Muscle of arm (tissue), 12 donors: Measurements from ENCODE around the gene RXRA. TPM values are rescaled to one million over a fixed set of nuclear protein-coding genes. Genes with fewer than 3 reads are reported as not detected.

Experiments used
- DNase-seq: peaks from one replicate; pipeline ENCODE4 v3.0.0-alpha.2; 2013
- polyA plus RNA-seq, 12 donors: library from polyadenylated mRNA; unstranded; fragments of 120-200 nt; gene quantifications; one replicate each; pipeline ENCODE4 v1.2.1, GENCODE V29; 2013; ENCODE audit not compliant: insufficient read length in 12 of 12

Gene RXRA
- polyA plus RNA-seq, 12 donors = 23.7 to 75.2 (median 28.6) TPM; not detected in 1

DNA sequence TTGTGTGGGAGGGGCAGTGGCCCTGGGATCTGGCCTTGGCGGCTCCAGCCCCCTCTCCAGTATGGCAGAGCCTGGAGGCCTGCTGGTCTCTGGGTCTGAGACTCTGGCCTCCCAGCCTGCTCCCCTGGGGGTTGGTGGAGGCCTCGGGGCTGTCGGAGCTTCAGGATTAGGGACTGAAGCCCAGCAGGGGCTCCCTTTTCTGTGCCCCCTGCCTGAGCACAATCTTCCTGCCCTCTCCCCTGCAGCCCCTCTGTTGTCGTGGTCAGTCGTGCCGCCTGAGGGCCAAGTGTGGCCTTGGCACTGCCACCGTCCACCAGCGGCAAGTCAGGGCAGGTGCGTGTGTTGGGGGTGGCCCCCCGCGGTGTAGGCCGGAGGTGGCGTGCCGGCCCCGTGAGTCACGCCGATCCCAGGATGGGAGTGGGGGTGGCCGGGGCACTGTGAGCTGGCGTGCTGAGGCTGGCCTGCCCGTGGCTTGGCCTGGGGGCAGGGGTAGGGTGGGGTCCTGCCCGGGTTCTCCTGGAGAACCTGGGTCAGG lies 53.6 kb downstream of the RXRA start:
- no peak for DNase-seq

DNA sequence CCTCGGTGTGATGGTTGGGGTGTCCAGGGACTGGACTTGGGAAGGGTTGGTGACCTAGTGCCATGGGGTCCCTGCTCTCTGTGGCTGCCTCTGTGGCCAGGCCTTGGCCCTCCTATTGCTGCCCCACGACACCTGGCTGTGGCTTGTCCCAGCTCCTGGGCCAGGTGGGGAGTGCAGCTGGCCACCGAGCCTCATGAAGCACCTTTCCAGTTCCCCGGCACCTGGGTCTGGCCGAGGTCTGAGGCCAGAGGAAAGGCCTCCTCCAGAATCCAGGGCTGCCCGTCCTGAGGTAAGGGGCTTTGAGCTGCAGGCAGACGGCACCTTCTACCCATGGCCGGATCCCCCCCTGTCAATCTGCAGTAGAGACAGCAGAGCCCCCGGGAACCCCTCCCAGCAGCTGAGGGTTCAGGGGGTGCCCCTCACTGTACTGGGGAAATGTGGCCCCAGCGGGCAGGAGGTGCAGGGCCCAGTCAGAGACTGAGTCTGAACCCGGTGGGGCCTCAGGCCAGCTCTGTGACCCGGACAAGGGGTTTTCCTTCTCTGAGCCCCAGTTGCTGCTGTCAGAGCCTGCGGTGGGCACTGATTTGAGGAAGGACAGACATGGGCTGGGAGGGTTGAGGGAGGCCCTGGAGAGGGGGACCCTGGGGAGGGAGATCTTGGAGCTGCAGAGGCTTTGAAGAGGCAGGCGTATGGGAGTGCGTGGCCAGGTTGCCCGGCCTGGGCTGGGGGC lies 54.5 kb downstream of the RXRA start:
- no peak for DNase-seq

DNA sequence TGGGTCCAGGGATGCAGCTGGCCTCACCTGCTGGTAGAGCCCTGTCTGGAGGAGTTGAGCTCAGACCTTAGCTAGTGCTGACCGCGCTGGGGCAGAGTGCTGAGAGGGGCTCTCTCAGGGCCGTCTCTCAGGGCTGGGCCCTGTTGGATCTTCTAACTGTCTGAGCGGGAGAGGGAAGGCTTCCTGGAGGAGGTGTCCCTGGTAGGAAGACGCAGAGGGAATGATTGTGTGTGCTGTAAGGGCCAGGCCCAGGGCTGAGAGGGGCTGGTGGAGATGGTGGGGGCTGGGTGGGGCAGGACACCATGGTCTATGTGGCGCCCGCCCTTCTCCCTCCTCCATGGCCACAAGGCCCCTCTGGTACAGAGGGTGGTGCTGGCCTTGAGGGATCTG lies 55.0 kb downstream of the RXRA start:
- DNase-seq = no peak

DNA sequence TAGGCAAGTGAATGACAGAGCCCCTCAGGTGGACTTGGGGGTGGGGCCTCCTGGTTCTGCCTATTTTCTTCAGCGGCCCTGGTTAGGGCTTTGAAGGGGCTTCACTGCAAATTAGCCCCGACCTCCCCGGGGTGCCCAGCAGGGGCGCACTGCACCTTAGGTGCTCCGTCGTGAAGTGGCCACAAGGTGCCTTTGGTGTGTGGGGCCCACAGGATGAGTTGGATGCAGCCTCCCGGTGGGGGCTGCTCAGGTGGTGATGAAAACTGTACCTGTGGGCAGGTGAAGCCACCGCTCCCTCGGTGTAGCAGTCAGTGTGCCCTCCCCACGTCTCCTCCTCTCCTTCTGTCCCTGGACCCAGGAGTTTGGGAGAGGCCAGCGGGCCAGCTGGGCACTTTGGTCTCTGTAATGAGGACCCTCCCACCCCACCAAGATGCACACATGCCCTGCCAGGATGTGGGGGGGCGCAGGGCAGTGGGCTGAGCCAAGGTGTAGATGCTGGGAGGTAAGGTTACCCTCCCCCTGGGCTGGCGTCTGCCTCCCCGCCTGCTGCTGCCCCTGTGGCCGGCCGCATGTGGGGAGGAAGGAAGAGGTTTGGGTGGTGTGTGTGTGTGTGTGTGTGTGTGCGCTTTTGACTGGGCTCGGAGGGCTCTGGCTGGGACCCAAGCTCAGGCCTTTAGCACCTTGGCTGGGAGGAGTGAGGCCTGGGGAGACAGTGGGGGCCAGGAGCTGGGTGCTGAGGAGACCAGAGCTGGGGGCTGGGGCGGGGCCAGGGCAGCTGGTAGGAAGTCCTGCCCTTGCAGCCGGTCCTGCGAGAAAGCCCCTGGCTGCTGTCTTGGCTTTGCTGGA lies 55.6 kb downstream of the RXRA start:
- no peak for DNase-seq

DNA sequence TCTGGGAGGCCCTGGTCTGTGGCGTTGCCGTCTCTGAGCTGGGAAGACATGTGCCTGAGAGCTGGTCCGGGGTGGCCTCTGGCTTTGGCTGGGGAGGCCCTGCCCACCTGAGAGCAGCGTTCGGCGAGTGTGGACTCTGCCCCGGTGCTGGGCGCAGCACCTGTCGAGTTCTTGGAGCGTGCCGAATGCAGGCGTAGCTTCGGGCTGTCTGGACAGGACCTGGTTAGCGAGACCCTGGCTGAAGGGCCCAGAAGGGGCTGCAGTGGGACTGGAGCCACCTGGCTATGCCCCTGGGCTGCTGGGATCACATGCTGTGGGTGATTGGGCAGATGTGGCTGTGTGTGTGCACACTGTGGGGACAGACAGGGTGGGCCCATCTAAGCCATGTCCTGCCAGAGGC lies 56.5 kb downstream of the RXRA start:
- no peak for DNase-seq

DNA sequence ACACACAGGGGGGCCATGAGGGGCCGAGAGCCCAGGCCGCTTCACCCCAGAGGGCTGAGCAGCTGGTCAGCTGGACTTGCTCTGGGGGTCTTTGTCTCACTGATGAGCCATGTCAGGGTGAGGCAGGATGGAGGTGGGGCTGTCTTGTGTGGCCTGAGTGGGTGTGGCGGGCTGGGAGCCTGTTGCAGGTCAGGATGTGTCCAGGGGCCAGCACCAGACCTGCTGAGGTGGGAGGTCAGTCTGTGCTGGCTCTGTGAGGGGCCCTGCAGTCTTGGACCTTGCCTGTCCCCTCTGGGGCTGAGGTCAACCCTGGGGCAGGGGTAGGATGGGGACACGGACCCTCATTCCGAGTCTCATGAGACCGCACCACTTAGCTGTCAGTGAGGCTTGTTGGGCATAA lies 56.9 kb downstream of the RXRA start:
- no peak for DNase-seq

DNA sequence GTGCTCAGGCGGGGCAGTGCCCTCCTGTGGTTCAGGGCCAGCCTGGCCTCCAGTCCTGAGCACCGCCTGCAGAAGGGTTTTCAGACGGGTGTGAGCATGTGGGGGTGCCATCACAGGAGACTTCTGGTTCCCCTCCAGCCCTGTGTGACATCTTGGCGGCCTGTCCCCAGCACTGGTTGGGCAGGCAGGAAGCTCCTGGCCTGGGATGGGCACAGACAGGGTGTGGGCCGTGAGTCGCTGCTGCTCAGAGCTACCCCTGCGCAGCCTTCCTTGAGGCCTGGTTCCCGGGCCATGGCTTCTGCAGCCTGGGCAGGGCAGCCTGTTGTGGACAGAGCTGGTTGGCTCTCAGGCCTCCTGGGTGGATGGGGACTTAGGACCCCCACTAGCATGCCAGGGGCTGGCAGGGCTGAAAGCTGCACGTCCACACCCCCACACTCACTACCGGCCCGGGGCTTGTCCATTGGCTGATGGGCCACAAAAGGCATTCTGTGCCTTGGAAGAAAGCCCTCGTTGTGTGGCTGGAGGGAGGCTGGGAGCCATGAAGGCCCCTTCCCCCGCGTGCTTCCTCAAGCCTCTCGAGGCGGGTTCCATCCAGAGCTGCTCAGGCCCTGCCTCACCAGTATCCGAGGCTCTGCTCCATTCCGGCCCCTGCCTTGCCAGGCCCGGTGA lies 58.7 kb downstream of the RXRA start:
- DNase-seq = no peak

DNA sequence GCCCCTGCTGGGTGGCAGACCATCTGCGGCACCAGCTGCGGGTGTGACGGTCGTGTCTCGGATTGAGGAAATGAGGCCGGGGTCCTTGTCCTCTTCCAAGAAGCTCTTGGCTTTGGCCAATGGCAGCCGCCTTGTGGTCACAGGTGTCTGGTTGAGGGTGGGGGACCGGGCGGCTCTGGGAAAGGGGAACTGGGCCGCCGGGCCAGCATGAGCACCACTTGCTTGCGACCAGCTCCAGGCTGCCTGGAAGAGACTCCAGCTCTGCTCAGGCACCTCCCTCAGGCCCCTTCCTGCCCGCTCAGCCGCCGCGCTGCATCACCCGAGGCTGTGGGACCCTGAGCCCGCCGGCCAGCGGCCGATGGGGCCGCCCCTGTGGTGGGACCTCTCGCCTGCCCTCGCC lies 59.7 kb downstream of the RXRA start:
- DNase-seq = no peak

DNA sequence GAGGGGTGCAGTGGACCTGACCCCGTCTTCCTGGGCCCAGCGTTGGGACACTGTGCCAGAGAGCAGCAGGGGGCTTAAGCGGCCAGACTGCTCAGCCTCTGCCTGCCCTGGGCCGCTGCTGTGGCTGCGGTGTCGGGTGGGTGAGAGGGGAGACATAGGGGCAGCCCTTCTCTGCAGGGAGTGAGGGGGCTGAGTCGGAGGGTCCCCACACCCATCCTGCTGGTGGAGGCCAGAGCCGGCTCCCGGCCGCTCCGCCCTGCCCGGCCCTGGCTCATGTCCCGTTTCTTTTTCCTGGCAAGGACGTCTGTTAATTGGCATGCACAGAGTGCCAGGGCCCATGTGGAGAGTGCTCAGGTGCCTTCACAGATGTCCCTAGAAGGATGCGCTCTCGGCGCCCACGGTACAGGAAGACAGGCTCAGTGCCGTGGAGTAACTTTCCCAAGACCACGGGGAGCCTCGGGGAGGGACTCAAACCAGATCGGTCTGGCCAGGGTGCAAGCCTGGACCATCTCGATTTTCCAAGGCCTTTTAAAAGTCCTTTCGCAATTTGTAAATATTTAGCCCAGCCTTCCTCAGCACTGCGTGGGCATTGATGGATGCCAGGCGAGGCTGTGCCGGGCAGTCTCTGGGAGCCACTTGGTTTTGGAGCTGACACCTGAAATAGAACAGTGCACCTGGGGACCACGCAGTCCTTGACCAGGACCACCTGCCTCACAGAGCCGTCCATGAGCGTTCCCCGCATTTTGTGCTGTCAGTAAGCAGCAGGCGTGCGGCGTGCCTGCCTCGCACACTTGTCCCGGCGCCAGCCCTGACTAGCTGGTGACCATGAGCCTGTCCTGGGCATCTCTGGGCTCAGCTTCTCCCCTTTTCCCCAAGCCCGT lies 60.9 kb downstream of the RXRA start:
- no peak for DNase-seq

DNA sequence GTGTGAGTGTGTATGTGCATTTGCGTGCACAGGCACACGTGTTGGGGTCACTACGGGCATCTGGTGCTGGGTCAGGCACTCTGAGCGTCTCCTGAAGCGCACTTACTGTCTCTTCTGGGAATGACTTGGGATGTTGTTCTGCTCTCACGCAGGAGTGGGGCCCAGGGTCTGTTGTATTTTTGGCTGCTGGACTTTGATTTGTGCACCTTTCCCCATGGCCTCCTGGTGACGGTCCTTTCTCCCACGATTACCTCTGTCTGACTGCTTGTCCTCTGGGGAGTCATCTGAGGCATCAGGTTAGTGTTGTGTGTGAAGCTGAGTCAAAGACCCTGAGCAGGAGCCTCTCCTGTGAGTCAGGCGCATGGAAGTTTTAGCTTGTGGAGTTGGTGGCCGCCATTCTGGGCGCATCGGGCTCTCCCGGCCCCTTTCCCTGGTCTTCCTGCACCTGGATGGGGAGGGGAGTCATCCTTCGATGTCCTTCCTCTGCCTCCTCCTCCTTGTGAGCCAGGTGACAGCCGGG lies 62.1 kb downstream of the RXRA start:
- DNase-seq = no peak

DNA sequence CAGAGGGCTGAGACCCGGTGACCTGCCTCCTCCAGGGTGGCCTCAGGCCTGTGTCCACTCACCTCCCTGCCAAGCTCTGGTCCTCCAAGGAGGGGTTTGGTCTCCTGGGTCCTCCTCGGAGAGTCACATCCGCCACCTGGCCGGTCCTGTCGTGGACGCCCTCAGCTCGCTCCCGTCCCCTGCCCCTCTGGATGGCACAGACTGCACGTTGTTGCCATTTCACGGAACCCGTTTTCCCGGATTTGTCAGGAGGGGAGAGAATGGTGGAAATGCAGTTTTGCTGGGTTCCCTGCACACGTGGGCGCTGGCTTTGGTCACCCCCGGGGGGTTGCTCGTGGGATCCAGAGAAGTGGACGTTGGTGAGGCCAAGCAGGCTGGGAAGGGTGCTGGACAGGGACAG lies 62.7 kb downstream of the RXRA start:
- DNase-seq = no peak

DNA sequence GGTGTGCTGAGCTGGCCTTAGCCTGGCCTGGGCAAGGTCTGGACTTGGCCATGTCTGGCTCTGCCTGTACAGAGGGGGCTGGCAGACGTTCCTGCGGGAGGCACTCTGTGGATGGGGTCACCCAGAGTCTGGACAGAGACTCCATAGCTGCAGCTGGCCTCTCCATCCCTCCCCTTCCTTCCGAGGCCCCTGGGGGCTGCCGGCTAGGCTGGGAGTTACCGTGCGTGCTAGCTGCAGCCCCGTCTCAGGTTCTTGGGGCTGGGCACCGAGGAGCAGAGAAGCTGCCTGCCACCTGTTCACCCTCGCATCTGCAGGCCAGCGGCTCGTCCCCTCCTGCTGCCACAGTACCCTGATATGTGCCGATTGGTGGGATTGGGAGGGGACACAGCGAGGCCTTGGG lies 63.4 kb downstream of the RXRA start:
- DNase-seq = no peak

DNA sequence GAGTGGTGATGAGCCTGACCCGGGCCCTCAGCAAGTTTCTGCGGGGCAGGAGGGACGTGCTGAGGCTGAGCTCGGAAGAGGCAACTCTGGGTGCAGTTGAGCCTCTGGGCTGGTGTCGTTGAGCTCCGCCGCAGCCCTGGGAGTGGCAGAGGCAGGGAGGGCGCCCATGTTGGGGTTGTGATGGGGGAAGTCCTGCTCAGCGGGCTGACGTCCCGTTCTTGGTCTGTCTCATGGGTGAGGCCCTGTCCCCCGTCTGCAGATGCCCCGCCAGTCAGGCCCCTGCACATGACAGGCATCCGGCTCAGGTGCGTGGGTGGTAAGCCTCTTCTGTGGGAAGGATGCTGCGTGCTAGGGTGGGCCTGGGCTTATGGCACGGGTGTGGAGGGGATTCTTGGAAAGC lies 64.3 kb downstream of the RXRA start:
- no peak for DNase-seq

DNA sequence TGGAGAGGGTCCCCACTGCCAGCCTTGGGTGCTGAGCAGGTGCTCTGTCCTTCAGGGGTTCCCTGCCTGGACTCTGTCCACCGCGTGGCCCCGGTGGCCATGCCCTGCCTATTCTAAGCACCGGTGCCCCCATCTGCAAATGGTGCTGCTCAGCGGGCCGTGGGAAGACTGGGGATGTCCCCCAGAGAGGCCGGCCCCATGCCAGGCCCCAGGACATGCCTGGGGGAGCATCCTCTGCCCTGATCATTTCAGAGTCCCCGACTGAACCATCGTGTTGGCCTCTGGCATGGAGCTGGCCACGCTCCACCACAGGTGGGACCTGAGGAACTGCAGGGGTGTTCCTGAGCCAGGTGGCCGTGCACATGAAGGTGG lies 64.7 kb downstream of the RXRA start:
- DNase-seq = no peak

DNA sequence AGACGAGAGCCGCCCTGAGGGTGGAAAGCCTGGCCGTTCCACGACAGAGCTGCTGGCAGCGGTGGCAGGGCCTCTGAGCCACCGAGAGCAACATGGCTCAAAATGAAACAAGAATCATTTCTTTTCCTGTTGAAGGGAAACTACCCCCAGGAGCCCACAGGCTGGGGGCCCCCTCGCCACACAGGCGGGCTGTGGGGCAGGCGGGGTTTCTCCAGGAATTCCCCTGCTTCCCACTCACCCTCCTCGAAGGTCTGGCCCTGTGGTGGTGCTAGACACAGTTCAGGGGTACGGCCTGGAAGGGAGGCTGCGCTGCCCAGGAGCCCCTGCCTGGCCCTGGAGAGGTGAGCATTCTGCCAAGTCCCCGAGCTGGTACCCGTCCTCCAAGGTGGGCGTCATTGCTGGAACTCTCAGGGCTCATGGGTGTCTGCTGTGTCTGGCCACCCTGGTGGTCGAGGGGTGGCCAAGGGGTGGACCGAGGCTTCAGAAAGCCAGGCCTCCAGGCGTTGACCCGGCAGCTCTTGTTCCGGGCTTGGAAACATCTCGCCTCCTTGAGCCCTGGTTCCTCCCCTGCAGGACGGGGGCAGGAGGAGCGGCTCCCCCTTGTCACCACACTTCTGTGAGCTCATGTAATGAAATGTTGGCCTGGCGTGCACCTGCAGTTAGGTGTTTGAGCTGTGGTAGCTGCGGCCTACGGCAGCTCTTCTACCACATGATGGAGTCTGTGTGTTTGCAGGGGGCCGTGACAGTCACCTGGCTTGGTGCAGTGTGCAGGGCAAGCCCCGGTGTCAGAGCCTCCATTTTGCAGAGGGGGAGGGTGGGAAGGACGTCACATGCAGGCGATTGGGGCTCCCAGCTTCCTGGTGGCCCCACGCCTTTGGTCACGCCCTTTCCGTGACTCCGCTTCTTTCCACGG lies 65.3 kb downstream of the RXRA start:
- no peak for DNase-seq

DNA sequence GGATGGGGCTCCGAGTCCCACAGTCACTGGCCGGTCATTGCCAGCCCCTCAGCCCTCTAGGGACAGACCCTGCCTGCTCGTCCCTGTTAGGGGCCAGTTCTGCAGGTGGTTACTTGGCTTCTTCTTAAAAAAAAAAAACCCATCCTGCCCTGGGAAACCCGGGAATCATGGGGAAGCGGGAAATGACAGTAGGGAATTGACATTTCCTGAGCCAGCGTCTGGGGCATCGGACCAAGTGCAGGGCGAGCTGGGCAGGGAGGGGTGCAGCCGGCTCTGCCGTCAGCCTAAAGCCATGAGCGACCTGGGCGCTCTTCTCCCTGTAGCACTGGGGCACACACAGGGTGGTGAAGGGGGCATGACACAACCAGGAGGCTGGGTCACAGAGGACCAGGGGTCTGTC lies 66.6 kb downstream of the RXRA start:
- no peak for DNase-seq

DNA sequence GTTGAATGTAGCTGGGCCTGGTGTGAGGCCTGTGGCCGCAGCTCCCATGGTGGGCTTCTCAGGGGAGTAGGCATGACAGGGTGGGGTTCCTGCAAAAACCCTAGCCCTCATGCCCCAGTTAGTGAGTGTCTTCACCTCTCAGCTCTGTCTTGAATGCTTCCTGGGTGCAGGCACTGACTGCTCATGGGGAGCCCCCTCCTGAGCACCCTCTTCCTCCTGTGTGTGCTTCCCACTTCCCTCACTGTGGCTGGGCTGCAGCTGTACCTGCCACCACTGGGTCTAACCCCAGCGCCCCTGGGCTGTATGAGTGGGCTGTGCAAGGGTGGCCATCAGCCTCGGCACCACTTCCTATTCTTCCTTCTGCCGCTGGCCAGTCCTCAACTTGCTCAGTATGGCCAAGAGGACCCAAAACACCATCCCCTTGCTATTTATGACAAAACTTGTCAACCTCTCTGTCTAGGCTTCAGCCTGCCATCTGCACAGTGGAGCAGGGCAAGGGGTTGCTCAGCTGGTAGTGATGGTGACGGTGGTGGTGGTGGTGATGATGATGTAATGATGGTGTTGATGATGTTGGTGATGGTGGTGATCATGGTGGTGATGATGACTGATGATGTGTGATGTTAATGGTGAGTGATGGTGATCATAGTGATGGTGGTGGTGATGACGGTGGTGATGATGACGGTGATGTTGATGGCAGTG lies 67.5 kb downstream of the RXRA start:
- no peak for DNase-seq

DNA sequence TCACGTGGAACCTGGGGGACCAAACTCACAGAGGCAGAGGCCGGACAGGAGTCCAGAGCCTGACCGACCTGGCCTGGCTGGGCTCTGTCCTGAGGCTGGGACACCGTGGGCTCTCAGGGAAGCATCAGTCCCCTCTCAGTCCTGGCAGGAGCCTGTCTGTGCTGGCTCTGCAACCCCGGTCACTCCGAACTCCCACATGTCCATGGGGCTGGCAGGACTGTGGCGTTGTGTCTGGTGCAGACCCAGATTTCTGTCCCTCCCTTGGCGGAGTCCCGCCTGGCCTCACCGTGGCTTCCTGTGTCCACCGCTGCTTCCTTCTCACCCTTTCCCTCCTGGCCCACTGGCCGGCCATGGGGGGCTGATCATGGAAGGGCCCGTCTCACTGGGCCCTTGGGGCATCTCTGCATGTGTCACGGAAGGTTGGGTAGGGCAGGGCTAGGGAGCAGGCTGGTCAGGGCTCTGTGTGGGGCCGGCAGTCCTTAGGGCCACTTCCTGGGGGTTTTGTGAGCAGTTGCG lies 68.8 kb downstream of the RXRA start:
- no peak for DNase-seq

DNA sequence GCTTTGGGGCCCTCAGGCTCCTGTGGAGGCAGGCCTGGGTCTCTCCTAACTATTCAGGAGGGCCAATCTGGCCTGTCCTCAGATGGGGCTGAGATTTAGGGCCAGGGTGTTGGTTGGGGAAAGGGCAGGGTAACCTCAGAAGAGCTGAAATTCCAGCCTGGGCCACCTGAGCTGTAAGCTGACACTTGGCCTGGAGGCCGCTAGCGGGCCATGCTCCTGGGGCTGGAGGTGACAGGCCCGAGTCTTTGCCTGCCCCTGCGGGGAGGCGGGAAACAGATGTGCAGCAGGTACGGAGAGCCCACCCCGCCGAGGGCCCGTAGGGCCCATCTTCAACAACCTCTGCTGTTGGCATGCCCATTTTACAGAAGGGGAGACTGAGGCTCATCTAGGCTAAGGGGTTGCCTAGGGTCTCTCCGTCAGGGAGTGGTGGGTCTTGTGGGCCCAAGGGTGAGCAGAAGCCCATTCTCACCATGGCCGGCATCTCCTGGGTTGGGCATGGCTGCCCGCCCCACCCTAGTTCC lies 69.5 kb downstream of the RXRA start:
- DNase-seq = no peak
